ENCODE measurements around the gene IRX1.
A peak's percentile ranks its signal among the peaks of the same experiment; 100 is the strongest.

Gene IRX1

DNA sequence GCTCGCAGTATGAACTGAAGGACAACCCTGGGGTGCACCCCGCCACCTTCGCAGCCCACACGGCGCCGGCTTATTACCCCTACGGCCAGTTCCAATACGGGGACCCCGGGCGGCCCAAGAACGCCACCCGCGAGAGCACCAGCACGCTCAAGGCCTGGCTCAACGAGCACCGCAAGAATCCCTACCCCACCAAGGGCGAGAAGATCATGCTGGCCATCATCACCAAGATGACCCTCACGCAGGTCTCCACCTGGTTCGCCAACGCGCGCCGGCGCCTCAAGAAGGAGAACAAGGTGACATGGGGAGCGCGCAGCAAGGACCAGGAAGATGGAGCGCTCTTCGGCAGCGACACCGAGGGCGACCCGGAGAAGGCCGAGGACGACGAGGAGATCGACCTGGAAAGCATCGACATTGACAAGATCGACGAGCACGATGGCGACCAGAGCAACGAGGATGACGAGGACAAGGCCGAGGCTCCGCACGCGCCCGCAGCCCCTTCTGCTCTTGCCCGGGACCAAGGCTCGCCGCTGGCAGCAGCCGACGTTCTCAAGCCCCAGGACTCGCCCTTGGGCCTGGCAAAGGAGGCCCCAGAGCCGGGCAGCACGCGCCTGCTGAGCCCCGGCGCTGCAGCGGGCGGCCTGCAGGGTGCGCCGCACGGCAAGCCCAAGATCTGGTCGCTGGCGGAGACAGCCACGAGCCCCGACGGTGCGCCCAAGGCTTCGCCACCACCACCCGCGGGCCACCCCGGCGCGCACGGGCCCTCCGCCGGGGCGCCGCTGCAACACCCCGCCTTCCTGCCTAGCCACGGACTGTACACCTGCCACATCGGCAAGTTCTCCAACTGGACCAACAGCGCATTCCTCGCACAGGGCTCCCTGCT, 3.8 kb downstream of the IRX1 start:
- H3K9ac ChIP-seq (ENCODE audit: low read length), result peak overlapping the region; percentile 89
- no peak for DNase-seq
- H3K27ac ChIP-seq (ENCODE audit: low read length, poor library complexity, severe bottlenecking), result no peak overlapping the region
- 4% methylated on average over 82 of the region's 86 CpGs for WGBS
- no peaks in the 10 kb centered on the region for H3K36me3 ChIP-seq (ENCODE audit: control insufficient read depth in 1 of 2, insufficient read depth in 2 of 2, low read depth in 1 of 2, low read length in 2 of 2)
- no peak overlapping the region for H2BK15ac ChIP-seq (ENCODE audit: low read depth, poor library complexity, severe bottlenecking)
- H2BK5ac ChIP-seq (ENCODE audit: low read depth, low read length, poor library complexity, severe bottlenecking), result no peak overlapping the region
- H3K27me3 ChIP-seq (ENCODE audit: control insufficient read depth in 1 of 2, insufficient read depth in 1 of 2, low read length in 2 of 2), result peaks cover 0 to 90% of the 10 kb centered on the region in 2 experiments
- H4K91ac ChIP-seq (ENCODE audit: low read length), result no peak overlapping the region
- no peak overlapping the region for H4K8ac ChIP-seq (ENCODE audit: low read length)
- H3K9me3 ChIP-seq (ENCODE audit: control insufficient read depth, low read length), result no peaks in the 10 kb centered on the region
- H2AK5ac ChIP-seq (ENCODE audit: low read length, severe bottlenecking), result no peak overlapping the region
- H2AFZ ChIP-seq (ENCODE audit: low read depth, low read length), result no peak overlapping the region
- H3K4me1 ChIP-seq (ENCODE audit: control insufficient read depth, insufficient read depth, low read depth, low read length), result peaks cover 13% of the 10 kb centered on the region
- H3K23ac ChIP-seq (ENCODE audit: low read length in 2 of 2), result no peak overlapping the region
- no peaks in the 10 kb centered on the region for H3K79me1 ChIP-seq (replicated peaks; ENCODE audit: low read length, poor library complexity, severe bottlenecking)
- no peak overlapping the region for H2BK12ac ChIP-seq (ENCODE audit: low read length in 2 of 2)
- peak overlapping the region in 1 of 2 experiments; percentile 87 for H3K4me3 ChIP-seq (ENCODE audit: insufficient read depth in 1 of 2, low read depth in 1 of 2, low read length in 2 of 2)
- no peak overlapping the region for H3K18ac ChIP-seq (ENCODE audit: low read depth in 1 of 2, low read length in 2 of 2)
- no peak overlapping the region for H3K4me2 ChIP-seq (ENCODE audit: low read length, poor library complexity, severe bottlenecking)
- no peak overlapping the region for H3K14ac ChIP-seq (ENCODE audit: low read length in 2 of 2)
- H3K4ac ChIP-seq (ENCODE audit: low read depth in 1 of 2, low read length in 2 of 2), result no peak overlapping the region
- H2BK120ac ChIP-seq (ENCODE audit: low read depth, low read length), result no peak overlapping the region

DNA sequence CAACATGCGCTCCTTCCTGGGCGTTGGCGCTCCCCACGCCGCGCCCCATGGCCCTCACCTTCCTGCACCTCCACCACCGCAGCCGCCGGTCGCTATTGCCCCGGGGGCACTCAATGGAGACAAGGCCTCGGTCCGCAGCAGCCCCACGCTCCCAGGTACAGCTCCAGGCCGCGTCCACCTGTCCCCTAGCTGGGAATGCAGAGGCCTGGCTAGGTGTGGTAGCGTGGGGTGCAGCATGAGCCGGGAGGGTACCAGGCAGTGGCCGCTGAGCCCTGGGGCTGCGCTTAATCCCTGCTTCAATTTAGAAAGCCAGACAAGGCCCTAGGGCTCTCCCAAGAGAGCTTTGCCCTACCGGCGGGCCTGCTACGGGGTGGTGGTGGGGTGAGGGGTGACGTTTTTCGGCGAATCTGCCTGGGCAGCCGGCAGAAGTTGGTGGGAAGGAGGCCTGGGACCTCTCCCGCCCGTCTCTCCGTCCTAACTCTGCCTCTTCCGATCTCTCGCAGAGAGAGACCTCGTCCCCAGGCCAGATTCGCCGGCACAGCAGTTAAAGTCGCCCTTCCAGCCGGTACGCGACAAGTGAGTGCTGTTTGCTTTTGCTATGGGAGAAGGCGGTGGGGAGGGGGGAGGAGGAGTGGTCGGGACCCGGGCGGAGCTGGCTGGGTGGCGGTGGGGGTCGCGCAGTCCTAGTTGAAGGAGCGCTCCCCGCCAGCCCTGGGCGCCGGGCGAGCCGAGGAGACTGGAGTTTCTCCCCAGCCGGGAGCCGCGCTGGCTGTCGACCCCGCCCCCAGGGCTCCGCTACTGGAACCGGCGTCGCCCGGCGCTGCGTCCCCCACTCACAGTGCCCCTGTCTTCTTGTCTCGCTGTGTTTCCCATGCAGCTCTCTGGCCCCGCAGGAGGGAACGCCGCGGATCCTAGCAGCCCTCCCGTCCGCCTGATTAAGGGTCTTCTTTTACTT, 4.8 kb downstream of the IRX1 start:
- Histone ChIP-seq H2BK5ac (ENCODE audit: low read depth, low read length, poor library complexity, severe bottlenecking) (no peak overlapping the region), H2AK5ac (ENCODE audit: low read length, severe bottlenecking) (no peak overlapping the region), H2BK12ac (ENCODE audit: low read length in 2 of 2) (no peak overlapping the region), H3K4me1 (ENCODE audit: control insufficient read depth, insufficient read depth, low read depth, low read length) (peaks cover 10% of the 10 kb centered on the region), H3K23ac (ENCODE audit: low read length in 2 of 2) (no peak overlapping the region), H2BK120ac (ENCODE audit: low read depth, low read length) (no peak overlapping the region), H2BK15ac (ENCODE audit: low read depth, poor library complexity, severe bottlenecking) (no peak overlapping the region), H4K91ac (ENCODE audit: low read length) (no peak overlapping the region), H3K14ac (ENCODE audit: low read length in 2 of 2) (no peak overlapping the region), H3K36me3 (ENCODE audit: control insufficient read depth in 1 of 2, insufficient read depth in 2 of 2, low read depth in 1 of 2, low read length in 2 of 2) (no peaks in the 10 kb centered on the region), H3K18ac (ENCODE audit: low read depth in 1 of 2, low read length in 2 of 2) (no peak overlapping the region), H3K9me3 (ENCODE audit: control insufficient read depth, low read length) (no peaks in the 10 kb centered on the region), H3K4me2 (ENCODE audit: low read length, poor library complexity, severe bottlenecking) (no peak overlapping the region), H3K4ac (ENCODE audit: low read depth in 1 of 2, low read length in 2 of 2) (no peak overlapping the region), H3K4me3 (ENCODE audit: insufficient read depth in 1 of 2, low read depth in 1 of 2, low read length in 2 of 2) (peak overlapping the region in 1 of 2 experiments; percentile 56), H3K9ac (ENCODE audit: low read length) (peak overlapping the region; percentile 49), H2AFZ (ENCODE audit: low read depth, low read length) (no peak overlapping the region), H3K27ac (ENCODE audit: low read length, poor library complexity, severe bottlenecking) (no peak overlapping the region), H3K27me3 (ENCODE audit: control insufficient read depth in 1 of 2, insufficient read depth in 1 of 2, low read length in 2 of 2) (peaks cover 0 to 81% of the 10 kb centered on the region in 2 experiments), H4K8ac (ENCODE audit: low read length) (no peak overlapping the region), H3K79me1 (replicated peaks; ENCODE audit: low read length, poor library complexity, severe bottlenecking) (no peaks in the 10 kb centered on the region)
- 1% methylated on average over 46 of the region's 71 CpGs for WGBS
- no peak for DNase-seq

DNA sequence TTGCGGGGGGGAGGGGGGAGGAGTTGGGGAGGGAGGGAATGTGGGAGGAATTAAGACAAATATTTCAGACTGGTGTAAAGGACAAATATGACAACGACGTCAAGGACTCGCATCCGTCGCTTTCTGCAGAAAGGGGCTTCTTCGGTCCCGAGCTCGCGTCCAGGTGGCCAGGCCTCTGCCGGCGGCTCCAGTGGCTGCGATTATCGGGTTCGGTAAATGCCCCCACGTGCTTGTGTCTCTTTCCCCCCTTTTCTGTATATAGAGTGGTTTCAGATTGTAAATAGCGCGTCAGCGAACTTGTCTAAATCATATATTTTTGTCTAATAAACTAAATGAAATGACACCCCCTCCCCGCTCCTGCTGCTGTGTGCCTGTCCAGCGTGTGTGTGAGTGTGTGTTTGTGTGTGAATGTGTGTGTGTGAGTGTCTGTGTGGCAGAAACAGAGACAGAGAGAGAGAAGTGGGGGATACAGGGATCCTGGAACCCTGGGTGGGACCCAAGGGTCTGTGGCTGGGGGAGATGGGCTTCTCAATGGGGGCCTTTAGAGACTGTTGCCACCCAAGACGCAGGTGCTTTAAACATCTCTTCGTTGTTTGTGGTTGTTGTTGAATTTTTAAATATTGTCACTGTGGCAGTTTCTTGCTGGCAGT, 5.6 kb downstream of the IRX1 start:
- H2BK12ac ChIP-seq (ENCODE audit: low read length in 2 of 2), result no peak overlapping the region
- H3K9me3 ChIP-seq (ENCODE audit: control insufficient read depth, low read length), result no peaks in the 10 kb centered on the region
- WGBS, result 2% methylated on average over 14 of the region's 23 CpGs
- no peaks in the 10 kb centered on the region for H3K79me1 ChIP-seq (replicated peaks; ENCODE audit: low read length, poor library complexity, severe bottlenecking)
- no peak overlapping the region for H4K8ac ChIP-seq (ENCODE audit: low read length)
- H3K4me2 ChIP-seq (ENCODE audit: low read length, poor library complexity, severe bottlenecking), result no peak overlapping the region
- no peak overlapping the region for H3K4me3 ChIP-seq (ENCODE audit: insufficient read depth in 1 of 2, low read depth in 1 of 2, low read length in 2 of 2)
- H3K14ac ChIP-seq (ENCODE audit: low read length in 2 of 2), result no peak overlapping the region
- no peak overlapping the region for H2BK120ac ChIP-seq (ENCODE audit: low read depth, low read length)
- H3K9ac ChIP-seq (ENCODE audit: low read length), result peak overlapping the region; percentile 53
- H4K91ac ChIP-seq (ENCODE audit: low read length), result no peak overlapping the region
- no peak overlapping the region for H2BK5ac ChIP-seq (ENCODE audit: low read depth, low read length, poor library complexity, severe bottlenecking)
- no peaks in the 10 kb centered on the region for H3K36me3 ChIP-seq (ENCODE audit: control insufficient read depth in 1 of 2, insufficient read depth in 2 of 2, low read depth in 1 of 2, low read length in 2 of 2)
- H3K18ac ChIP-seq (ENCODE audit: low read depth in 1 of 2, low read length in 2 of 2), result no peak overlapping the region
- no peak overlapping the region for H3K23ac ChIP-seq (ENCODE audit: low read length in 2 of 2)
- H3K27me3 ChIP-seq (ENCODE audit: control insufficient read depth in 1 of 2, insufficient read depth in 1 of 2, low read length in 2 of 2), result peaks cover 0 to 80% of the 10 kb centered on the region in 2 experiments
- no peak overlapping the region for H2AK5ac ChIP-seq (ENCODE audit: low read length, severe bottlenecking)
- peaks cover 8% of the 10 kb centered on the region for H3K4me1 ChIP-seq (ENCODE audit: control insufficient read depth, insufficient read depth, low read depth, low read length)
- no peak overlapping the region for H3K4ac ChIP-seq (ENCODE audit: low read depth in 1 of 2, low read length in 2 of 2)
- no peak for DNase-seq
- H2AFZ ChIP-seq (ENCODE audit: low read depth, low read length), result no peak overlapping the region
- no peak overlapping the region for H2BK15ac ChIP-seq (ENCODE audit: low read depth, poor library complexity, severe bottlenecking)
- no peak overlapping the region for H3K27ac ChIP-seq (ENCODE audit: low read length, poor library complexity, severe bottlenecking)

Data from mesenchymal stem cell (in vitro differentiated cells and primary cell).